ENCODE results near the gene CRTC1. TPM values are rescaled to one million over a fixed set of nuclear protein-coding genes. Genes with fewer than 3 reads are reported as not detected.

CRTC1 gene
- 11.8 TPM for total RNA-seq

GRCh38 chr19:18683109-18683957 lies at the start of gene CRTC1:
CRTC1 (plus strand) TSS chr19:18683680; CDS start chr19:18683703, 23 bp downstream.

GRCh38 chr19:18636969-18637629 lies 46.4 kb upstream of the CRTC1 start, which contains the start of gene KLHL26:
KLHL26 (plus strand) TSS chr19:18637028; CDS start chr19:18637055, 27 bp downstream.

GRCh38 chr19:18790566-18791314 lies 107.3 kb downstream of the CRTC1 start, which contains the start of gene COMP:
COMP (minus strand) TSS chr19:18791305; CDS start chr19:18791269, 36 bp downstream.

GRCh38 chr19:18831524-18832305 lies 148.2 kb downstream of the CRTC1 start, which contains the start of gene UPF1:
UPF1 (plus strand) TSS chr19:18831959; CDS start chr19:18832210, 251 bp downstream.

Other genes with a start within 250 kb of the CRTC1 start
- 75.4 TPM for gene ISYNA1, start 245.5 kb upstream of the CRTC1 start, total RNA-seq
- 9.2 TPM for gene ELL, start 161.6 kb upstream of the CRTC1 start, total RNA-seq
- gene FKBP8, start 140.1 kb upstream of the CRTC1 start, total RNA-seq = 171 TPM
- gene KXD1, start 125.8 kb upstream of the CRTC1 start, total RNA-seq = 25.8 TPM
- 632 TPM for gene UBA52, start 111.8 kb upstream of the CRTC1 start, total RNA-seq
- 20.8 TPM for gene REX1BD, start 94.9 kb upstream of the CRTC1 start, total RNA-seq
- gene CRLF1, start 76.9 kb upstream of the CRTC1 start, total RNA-seq = 3.0 TPM
- 90.2 TPM for gene TMEM59L, start 70.8 kb upstream of the CRTC1 start, total RNA-seq
- gene KLHL26, start 46.7 kb upstream of the CRTC1 start, total RNA-seq = 8.3 TPM
- gene COMP, start 107.6 kb downstream of the CRTC1 start, total RNA-seq = not detected
- 41.5 TPM for gene UPF1, start 148.3 kb downstream of the CRTC1 start, total RNA-seq
- 48.9 TPM for gene CERS1, start 212.5 kb downstream of the CRTC1 start, total RNA-seq
- 84.7 TPM for gene COPE, start 235.7 kb downstream of the CRTC1 start, total RNA-seq
- 47.3 TPM for gene DDX49, start 236.0 kb downstream of the CRTC1 start, total RNA-seq